BJ (cell line): Measurements from ENCODE around the gene TMEM127. TPM values are rescaled to one million over a fixed set of nuclear protein-coding genes. Genes with fewer than 3 reads are reported as not detected.
A peak's percentile ranks its signal among the peaks of the same experiment; 100 is the strongest.
"Not testable (repeated sequence)": the region's sequence is repeated elsewhere in the genome, so short reads cannot be mapped to it uniquely, and the experiment has no call there.

Source experiments
- CTCF ChIA-PET: fragments of 350-600 bp; formaldehyde crosslinking; extraction: SDS; loops from one replicate; lab custom pipeline; 2021; ENCODE audit warnings: antibody characterized with exemption, inconsistent platforms; lab: Yijun Ruan, JAX
- POLR2A ChIA-PET: fragments of 300-600 bp; sonication (Branson Sonifier 250); formaldehyde crosslinking; extraction: SDS; loops from one replicate; lab custom pipeline; 2021; ENCODE audit warnings: antibody characterized with exemption; lab: Charles Lee
- DNase-seq: peaks from one replicate; pipeline ENCODE4 v3.0.0-alpha.2; 2011; ENCODE audit warnings: low read depth
- H3K27me3 ChIP-seq: 2 replicates; pipeline ENCODE4 v1.6.0; 2011; ENCODE audit warnings: low read length; ENCODE audit not compliant: control insufficient read depth, insufficient read depth
- H3K36me3 ChIP-seq: 2 replicates; pipeline ENCODE4 v1.5.1; 2011; ENCODE audit warnings: low read length; ENCODE audit not compliant: control insufficient read depth, insufficient read depth
- H3K4me3 ChIP-seq: 2 replicates; pipeline ENCODE4 v1.5.1; 2011; ENCODE audit warnings: low read depth, mild to moderate bottlenecking, control low read depth, low read length
- polyA plus RNA-seq: library from polyadenylated mRNA; depleted of rRNA; stranded (reverse); fragments of >200 nt; gene quantifications from 2 replicates; pipeline ENCODE4 v1.2.3, GENCODE V29; 2011
- TF ChIP-seq, protein P1 (sequence below): IDR thresholded peaks from 2 replicates; pipeline ENCODE4 v1.5.1; 2011; ENCODE audit warnings: low read depth, mild to moderate bottlenecking, control low read depth, inconsistent platforms, low read length, moderate library complexity; ENCODE audit not compliant: insufficient read depth

The TMEM127 gene
- polyA plus RNA-seq, 1 experiment = 115 TPM

DNA sequence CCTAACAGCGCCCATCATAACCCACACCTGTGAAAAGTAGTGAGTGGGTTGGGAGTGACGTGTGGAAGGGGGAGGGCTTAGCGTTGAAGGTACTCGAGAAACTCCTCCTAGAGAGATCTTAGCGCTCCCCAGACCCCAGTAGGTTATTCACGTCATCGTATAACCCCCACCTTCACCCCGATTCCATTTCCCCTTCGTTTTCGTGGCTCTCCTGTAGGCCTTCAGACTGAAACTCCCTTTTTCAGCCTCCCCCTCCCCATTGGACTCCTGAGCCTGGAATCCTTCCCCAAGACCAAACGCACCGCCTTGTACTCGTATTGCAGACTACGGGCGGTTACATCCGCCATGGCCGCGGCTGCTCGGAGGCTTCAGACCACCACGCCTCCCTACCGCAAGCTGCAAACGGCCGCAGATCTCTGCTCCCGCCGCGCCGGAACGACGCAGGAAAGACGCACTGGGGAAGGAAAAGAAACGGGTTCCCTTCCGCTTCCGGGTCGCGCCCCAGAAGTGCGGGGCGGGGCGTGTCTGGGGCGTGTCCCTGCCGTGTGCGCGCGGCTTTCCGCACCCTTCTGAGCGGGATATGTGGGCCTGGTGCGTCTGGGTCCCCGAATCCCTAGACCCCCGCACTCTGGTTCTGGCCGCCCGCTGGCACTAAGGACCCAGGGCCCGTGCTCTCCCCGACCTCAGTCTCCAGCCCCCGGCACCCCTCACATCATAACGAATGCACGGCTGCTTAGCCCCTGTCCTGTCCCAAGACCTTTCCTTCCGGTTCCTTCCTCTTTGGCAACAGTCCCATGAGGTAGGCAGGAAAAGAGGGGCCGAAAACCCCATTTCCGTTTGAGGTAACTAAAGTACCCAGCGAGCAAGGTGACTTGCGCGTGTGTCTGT lies 39.5 kb upstream of the TMEM127 start, which contains the start of gene SNRNP200:
Gene SNRNP200, minus strand, starts transcription at position 456 of the 888 bp plus-strand sequence. Its CDS starts 109 bp downstream, at position 347.
- Histone ChIP-seq H3K27me3 (no peaks in the 10 kb centered on the region), H3K36me3 (peaks cover 8% of the 10 kb centered on the region), H3K4me3 (peak within 1 kb of the TSS; percentile 86)
- TF ChIP-seq, protein P1, sequence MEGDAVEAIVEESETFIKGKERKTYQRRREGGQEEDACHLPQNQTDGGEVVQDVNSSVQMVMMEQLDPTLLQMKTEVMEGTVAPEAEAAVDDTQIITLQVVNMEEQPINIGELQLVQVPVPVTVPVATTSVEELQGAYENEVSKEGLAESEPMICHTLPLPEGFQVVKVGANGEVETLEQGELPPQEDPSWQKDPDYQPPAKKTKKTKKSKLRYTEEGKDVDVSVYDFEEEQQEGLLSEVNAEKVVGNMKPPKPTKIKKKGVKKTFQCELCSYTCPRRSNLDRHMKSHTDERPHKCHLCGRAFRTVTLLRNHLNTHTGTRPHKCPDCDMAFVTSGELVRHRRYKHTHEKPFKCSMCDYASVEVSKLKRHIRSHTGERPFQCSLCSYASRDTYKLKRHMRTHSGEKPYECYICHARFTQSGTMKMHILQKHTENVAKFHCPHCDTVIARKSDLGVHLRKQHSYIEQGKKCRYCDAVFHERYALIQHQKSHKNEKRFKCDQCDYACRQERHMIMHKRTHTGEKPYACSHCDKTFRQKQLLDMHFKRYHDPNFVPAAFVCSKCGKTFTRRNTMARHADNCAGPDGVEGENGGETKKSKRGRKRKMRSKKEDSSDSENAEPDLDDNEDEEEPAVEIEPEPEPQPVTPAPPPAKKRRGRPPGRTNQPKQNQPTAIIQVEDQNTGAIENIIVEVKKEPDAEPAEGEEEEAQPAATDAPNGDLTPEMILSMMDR = no peak
- CTCF ChIA-PET = interaction anchor here (1.5 to 1.7 kb wide), 2 partner anchors 102 to 167 kb away, joined by 3 to 5 read pairs; partner anchors contain the start of gene ASTL
- DNase-seq = peak; percentile 18
- POLR2A ChIA-PET = interaction anchor here (0.6 kb wide), 1 partner anchor 505 kb away, joined by 7 read pairs; no protein-coding TSS in a partner anchor

DNA sequence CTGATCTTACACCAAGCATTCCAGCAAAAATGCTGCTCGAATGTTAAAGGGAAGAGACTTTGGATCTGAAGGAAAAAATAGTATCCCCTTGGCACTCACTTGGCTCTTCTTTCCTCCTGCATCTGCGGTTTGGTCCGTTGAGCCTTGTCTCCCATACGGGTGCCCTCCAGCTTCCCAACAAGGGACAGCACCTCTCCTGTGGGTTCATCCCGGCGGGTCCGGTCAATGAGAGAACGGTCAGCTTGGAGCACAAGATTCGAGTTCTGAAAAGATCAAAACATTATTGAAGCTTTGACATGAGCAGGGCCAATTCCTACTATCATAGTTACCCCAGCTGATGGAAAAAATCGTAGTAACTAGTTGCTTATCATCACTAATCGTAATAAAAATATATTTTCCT lies 38.8 kb upstream of the TMEM127 start:
- POLR2A ChIA-PET = interaction anchor here (0.6 kb wide), 1 partner anchor 505 kb away, joined by 7 read pairs; no protein-coding TSS in a partner anchor
- Histone ChIP-seq H3K4me3 (peak overlapping the region; percentile 86), H3K27me3 (no peaks in the 10 kb centered on the region), H3K36me3 (peaks cover 9% of the 10 kb centered on the region)
- DNase-seq = no peak
- CTCF ChIA-PET = interaction anchor here (1.5 to 1.7 kb wide), 2 partner anchors 102 to 166 kb away, joined by 3 to 5 read pairs; partner anchors contain the start of gene ASTL
- TF ChIP-seq, protein P1 = no peak

DNA sequence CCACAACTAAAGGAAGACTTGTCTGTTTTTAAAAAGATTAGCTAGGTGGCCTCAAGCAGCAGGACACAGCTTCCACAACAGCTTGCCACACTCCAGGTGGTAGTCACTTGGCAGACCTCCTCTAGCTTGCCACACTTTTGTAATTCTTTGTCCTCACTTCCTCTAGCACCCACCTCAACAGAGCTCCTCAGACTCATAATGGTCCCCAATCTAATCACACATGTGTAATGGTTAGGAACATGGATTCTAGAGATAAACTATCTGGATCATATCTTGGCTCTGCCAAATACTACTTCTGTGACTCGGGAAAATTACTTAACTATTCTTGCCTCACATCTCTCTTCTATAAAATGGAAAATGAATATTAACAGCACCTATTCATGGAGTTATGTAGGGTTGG lies 36.1 kb upstream of the TMEM127 start:
- no peak for DNase-seq
- no peaks in the 10 kb centered on the region for H3K27me3 ChIP-seq
- H3K36me3 ChIP-seq = peaks cover 23% of the 10 kb centered on the region
- CTCF ChIA-PET = no interaction called here
- TF ChIP-seq, protein P1 = no peak
- H3K4me3 ChIP-seq = no peak overlapping the region
- POLR2A ChIA-PET = no interaction called here

DNA sequence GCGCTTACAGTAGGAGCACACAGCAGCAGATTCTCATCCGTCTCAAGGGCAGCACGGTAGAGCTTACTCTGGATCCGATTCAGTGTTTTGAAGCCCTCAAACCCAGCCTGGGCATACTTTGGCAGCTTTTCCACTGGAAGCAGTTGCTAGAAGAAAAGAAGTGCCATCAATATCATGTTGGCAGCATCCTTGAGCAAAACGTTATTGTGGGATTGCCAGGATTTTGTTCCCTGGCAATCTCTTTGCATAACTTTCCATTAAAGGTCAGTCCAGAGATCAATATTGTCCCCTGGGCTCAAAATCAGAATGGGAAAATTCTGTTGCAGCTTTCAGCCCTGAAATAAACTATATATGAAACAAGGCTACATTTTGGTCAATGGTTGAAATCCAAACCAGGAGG lies 31.1 kb upstream of the TMEM127 start:
- TF ChIP-seq, protein P1 = no peak
- POLR2A ChIA-PET = no interaction called here
- CTCF ChIA-PET = no interaction called here
- peaks cover 37% of the 10 kb centered on the region for H3K36me3 ChIP-seq
- DNase-seq = no peak
- no peak overlapping the region for H3K4me3 ChIP-seq
- no peaks in the 10 kb centered on the region for H3K27me3 ChIP-seq

DNA sequence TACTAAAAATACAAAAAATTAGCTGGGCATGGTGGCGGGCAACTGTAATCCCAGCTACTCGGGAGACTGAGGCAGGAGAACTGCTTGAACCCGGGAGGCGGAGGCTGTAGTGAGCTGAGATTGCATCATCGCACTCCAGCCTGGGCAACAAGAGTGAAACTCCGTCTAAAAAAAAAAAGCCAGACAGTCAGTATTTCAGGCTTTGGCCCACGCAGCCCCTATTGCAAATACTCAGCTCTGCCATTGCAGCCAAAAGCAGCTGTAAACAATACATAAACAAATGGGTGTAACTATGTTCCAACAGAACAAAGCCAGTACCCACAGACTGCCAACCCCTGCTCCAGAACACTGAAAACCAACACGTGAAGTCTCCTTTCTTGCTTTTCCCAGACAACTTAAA lies 28.5 kb upstream of the TMEM127 start:
- CTCF ChIA-PET = interaction anchor here (1.5 kb wide), 1 partner anchor 273 kb away, joined by 3 read pairs; no protein-coding TSS in a partner anchor
- H3K36me3 ChIP-seq = peaks cover 49% of the 10 kb centered on the region
- DNase-seq, H3K4me3 ChIP-seq, H3K27me3 ChIP-seq, POLR2A ChIA-PET: not testable (repeated sequence)
